HG03469 (cell line): ENCODE measurements around the gene FAM120B.
"Not testable (repeated sequence)": the region's sequence is repeated elsewhere in the genome, so short reads cannot be mapped to it uniquely, and the experiment has no call there.

Experiments
- ATAC-seq: cut with Tn5 transposase; IDR thresholded peaks from one replicate; pipeline ENCODE4 v1.9.1; 2021; ENCODE audit warnings: mild to moderate bottlenecking, moderate library complexity, moderate number of reproducible peaks; ENCODE audit not compliant: unreplicated experiment

Gene FAM120B

DNA sequence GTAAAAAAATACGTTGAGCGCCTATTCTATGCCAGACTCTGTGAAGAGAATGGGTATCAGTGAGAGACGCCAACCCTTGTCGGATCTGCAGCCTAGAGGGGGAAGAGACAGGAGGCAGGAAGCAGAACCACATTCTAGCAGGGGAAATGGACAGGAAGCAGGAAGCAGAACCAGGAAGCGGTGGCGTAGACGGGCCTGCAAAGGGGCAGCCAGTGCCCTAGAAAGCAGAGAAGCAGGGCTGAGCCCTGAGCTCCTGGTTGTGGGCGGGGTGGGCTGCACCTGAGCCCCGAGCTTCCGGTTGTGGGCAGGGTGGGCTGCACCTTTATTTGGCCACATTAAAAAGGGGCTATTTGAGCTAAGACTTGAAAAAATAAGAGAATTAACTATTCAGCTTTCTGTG, 71.9 kb downstream of the FAM120B start:
- ATAC-seq = no peak

DNA sequence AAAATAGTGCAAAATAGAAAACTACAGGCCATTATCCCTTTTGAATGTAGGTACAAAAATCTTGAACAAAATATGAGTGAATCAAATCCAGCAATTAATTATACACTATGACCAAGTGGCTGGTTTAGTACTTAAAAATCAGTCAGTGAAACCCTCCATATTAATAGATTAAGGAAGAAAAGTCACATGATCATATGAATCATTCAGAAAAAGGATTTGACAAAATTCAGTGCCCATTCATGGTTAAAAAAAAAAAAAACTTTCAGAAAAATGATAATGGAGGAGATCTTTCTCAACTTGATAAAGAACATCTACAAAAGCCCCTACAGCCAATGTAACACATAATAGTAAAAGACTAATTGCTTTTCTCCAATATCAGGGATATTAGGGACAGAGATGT, 75.0 kb downstream of the FAM120B start:
- no peak for ATAC-seq

DNA sequence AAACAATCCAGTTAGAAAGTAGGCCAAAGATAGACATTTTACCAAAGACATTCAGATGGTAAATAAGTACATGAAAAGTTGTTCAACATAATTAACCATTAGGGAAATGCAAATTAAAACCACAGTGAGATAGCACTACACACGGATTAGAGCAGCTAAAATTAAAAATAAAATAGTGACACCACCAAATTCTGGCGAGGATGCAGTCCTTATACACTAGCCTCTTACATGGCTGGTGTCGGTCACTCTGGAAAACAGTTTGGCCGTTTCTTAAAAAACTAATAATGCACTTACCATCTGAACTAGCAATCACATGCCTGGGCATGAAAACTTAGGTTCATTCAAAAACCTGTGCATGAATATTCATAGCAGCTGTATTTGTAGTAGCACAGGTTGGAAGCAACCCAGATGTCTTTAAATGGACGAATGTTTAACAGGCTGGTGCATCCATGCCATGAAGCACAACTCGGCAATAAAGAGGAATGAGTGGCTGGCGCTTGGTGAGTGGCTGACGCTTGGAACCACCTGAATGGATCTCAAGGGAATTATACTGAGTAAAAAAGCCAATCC, 77.0 kb downstream of the FAM120B start:
- no peak for ATAC-seq

DNA sequence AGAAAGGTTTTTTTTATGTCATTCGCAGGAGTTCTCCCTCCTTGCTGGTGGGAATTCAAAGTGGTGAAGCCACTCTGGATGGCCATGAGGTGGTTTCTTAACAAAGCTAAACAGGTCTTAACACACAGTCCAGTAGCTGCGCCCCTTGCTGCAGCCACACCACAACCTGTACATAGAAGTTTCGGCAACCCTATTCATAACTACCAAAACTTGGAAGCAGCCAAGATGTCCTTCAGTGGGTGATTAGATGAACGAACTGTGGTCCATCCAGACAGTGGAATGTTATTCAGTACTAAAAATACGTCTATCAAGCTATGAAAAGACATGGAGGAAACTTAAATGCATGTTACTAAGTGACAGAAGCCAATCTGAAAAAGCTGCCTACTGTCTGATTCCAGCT, 78.9 kb downstream of the FAM120B start:
- no peak for ATAC-seq

DNA sequence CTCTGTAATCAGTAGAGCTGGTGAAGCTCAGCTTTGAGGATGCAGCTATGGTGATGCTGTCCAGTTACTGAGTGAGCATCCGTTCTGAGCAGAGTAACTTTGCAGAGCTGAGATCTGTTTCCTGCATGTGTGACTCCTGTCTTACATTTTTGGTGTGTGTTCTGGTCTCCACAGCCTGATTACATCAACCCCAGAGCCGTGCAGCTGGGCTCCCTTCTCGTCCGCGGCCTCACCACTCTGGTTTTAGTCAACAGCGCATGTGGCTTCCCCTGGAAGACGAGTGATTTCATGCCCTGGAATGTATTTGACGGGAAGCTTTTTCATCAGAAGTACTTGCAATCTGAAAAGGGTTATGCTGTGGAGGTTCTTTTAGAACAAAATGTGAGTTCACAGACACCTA, 81.6 kb downstream of the FAM120B start:
- no peak for ATAC-seq

DNA sequence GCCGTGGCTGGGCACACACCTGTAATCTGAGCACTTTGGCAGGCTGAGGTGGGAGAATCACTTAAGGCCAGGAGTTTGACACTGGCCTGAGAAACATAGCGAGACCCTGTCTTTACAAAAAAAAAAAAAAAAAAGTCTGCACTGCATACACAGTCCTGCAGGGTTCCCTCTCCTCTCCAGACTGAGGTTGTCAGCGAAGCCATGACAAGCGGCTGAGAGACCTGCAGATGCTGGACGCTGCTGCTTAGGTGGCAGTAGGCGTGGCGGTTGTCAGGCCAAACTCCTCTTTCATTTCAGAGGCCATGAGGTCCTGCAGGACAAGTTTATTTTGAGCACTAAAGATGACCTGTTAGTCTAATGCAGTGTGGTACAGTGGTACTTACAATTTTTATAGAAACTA, 86.5 kb downstream of the FAM120B start:
- no peak for ATAC-seq

DNA sequence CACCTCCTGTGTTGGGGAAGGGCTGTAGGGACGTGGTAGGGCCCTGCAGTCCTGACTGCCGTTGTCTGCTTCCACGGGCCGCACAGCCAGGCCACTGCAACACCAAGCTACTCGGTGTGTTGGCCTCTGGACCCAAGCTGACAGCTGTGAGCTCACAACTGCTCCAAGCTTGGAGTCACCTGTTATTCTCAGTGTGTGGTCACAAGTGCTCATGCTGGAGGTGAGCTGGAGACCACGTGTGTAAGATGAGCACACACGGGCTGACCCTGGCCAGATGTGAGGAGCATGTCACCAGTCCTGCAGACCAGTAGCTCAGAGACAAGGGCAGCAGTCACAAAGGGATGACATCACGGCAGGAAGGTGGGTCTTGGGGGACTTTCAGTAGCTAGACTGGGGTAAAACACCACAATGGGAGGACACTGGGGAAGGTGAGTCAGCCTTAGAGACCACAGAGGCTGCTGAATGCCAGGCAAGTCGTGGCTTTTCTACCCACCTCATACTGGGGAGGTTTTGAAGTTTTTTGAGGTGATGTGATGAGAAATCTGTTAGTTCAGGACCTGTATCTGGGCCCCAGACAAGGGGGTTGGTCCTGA, 87.3 kb downstream of the FAM120B start:
- ATAC-seq = no peak

DNA sequence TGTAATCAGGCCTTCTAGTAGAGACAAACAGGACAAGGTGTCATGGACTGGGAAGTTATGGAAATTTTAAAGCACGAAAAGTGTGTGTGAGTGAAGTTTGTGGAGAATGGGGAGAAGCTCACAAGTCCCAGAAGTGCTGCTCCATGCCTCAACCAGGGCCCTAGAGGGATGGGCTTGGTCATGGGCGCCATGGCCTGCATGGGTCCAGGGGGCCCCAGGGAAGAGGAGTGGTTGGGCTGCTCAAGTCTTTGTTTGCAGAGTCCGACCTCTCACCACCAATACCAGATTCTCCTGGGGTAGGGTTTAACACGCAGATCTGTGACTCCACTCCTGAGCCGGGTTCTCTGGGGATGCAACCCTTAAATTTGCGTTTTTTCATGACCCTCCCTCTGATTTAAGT, 88.4 kb downstream of the FAM120B start:
- no peak for ATAC-seq

DNA sequence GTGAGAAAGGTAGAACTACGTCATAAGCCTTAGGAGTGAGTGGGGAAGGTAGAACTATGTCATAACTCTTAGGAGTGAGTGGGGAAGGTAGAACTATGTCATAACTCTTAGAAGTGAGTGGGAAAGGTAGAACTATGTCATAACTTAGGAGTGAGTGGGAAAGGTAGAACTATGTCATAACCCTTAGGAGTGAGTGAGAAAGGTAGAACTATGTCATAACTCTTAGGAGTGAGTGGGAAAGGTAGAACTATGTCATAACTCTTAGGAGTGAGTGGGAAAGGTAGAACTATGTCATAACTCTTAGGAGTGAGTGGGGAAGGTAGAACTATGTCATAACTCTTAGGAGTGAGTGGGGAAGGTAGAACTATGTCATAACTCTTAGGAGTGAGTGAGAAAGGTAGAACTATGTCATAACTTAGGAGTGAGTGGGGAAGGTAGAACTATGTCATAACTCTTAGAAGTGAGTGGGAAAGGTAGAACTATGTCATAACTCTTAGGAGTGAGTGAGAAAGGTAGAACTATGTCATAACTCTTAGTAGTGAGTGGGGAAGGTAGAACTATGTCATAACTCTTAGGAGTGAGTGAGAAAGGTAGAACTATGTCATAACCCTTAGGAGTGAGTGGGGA, 92.3 kb downstream of the FAM120B start:
- ATAC-seq = not testable (repeated sequence)

DNA sequence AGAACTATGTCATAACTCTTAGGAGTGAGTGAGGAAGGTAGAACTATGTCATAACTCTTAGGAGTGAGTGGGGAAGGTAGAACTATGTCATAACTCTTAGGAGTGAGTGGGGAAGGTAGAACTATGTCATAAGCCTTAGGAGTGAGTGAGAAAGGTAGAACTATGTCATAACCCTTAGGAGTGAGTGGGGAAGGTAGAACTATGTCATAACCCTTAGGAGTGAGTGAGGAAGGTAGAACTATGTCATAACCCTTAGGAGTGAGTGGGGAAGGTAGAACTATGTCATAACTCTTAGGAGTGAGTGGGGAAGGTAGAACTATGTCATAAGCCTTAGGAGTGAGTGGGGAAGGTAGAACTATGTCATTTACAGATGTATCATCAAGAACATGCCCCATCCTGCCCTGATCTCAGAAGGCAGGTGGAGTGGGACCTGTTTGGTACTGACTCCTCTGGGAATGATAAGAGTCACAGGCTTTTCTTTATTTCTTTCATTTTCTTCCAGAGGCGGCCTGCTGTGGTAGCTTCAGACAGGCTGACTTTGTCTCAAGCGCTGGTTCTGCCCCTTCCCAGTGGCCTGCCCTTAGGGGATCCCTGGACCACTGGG, 93.5 kb downstream of the FAM120B start:
- not testable (repeated sequence) for ATAC-seq

DNA sequence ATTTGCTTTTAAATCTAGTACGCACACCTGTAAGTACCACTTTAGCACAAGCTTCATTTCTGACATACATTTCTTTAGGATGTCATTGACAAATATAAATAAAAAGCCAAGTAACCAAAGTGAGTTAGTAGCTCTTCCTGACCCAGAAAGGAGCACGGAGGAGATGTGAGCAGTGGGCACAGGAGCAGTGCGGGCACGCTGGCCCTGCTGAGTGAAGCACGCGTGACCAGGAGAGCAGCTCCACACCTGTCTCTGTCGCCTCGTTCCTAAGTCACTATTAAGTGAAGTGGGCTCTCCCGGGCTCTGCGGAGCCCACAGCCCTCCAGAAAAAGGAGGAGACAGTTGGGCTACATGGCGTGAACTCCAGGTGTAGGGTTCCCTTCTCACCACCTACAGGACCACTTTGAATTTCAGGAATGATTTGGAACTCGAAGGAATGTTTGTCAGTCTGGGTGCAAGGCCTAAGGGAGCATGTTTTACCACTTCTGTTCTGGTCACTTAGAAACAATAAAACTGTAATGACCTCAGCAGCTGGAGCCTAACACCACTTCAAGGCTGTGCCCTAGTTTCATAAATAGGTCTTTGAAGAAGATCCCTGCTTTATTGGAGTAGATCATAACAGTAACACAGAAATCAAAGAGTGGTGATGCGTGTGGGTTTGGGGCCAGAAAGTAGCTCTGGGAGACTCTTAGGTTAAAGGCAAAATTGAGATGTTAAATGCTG, 95.9 kb downstream of the FAM120B start:
- ATAC-seq = no peak

DNA sequence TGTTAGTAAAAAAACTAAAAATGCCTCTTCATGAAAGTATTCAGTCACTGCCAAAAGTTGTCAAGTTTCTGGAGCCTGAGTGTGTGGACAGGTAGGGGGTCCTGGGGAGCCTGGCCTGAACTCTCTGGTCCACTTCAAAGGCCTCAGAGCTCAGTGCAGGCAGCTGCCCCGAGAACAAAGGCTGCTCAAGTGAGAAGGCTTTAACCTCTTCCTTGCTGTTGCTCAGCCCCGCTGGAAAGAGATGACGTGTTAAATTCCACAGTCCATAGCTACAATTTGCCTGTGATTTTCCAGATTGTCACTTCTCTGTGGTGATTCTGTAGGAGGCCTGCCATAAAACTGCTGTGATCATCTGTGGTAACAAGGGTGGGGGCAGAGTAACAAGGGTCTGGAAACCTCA, 96.9 kb downstream of the FAM120B start:
- ATAC-seq = no peak

DNA sequence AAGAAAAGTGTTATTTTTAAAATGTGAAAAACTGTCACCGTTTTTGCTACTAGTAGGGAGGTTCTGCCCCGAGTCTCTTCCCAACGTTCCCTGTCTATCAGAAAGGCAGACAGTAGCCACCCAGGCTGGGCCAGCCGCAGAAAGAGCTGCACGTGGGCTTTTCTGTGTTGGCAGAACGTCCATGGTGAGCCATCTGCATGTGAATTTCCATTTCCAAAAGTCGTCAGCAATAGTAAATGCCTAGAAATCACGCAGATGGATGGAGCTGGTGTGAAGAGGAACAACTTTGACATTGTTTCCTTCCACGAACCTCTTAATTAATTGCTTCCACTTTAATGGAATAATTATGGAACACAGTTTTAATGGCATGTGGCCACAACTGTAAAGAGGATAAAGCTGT, 97.5 kb downstream of the FAM120B start:
- ATAC-seq = no peak

DNA sequence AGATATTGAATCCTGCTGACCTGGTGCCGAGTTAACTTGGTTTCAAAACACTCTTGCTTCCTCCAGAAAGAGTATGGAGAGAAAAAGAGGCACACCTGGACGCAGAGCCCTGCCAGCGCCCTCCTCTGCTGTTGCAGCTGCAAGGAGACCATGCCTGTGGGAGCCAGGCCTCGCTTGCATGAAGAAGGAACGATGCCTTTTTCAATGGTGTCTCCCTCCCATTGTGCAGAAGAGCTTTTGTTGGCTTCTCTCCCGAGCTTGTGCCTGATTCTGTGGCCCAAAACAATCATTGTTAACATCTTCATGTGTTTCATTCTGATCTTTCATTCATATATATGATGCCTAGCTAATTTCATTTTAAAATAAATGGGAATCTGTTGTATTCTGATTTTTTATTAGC, 98.1 kb downstream of the FAM120B start:
- ATAC-seq = no peak

DNA sequence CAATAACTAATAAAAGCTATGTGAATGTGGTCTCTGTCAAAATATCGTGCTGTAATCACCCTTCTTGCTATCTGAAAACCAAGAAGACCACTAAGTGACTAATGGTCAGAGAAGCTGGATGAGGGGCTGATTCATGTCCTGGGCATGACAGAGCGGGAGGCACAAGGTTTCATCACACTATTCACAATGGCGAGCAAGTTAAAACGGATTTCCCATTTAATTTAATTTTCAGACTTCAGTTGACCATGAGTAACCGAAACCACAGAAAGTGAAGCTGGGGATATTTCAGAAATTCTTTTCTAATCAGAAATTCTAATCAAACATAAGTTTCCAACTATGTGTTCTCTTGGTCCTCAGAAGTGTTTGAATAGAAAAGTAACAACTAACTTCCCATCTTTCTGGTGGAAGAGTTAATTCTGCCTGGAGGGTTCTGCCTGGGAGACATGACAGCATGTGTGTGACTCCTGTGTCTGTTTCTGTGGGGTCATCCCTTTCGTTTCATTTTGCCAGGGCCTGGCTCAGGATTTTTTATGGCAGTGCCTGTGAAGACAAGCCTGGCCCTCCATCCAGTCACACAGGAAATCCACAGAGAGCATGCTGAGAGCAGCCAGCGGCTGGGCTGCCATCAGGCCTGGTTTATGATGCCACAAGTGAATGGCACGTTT, 98.9 kb downstream of the FAM120B start:
- ATAC-seq = no peak

DNA sequence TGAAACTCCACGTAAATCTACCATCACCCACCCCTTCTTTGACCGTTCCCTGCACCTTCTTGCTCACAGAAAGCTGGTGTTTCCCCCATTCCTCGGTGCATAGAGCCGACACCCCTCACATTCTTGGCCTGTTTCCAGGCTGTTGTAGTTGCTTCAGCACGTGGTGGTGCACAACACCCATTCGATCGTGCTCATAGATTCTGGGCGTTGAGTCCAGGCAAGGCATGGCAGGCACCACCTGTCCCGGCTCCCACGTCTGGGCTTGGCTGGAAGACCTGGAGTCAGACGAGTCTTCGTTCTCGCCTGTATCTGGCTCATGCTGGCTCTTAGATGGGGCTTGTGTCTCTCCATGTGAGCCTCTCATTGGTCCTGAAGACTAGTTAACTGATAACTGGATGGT, 100.6 kb downstream of the FAM120B start:
- ATAC-seq = no peak

DNA sequence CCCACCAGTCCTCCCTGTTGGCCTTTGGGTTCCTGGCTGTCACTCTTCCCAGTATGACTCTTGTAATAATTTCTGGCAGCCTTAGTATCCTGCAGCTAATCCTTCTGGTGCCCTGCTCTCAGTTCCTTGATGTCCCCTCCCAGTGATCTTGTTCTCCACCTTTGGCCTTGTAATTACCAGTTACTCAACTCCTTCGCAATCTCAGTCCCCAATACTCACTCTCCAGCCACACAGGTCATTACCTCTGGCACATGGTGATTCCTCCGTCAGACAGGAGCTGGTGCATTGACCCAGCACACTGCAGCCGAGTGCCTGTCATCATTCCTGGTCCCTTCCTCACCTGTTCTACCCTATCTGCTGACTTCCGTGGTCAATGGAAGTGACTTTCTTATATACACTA, 101.4 kb downstream of the FAM120B start:
- ATAC-seq = no peak

DNA sequence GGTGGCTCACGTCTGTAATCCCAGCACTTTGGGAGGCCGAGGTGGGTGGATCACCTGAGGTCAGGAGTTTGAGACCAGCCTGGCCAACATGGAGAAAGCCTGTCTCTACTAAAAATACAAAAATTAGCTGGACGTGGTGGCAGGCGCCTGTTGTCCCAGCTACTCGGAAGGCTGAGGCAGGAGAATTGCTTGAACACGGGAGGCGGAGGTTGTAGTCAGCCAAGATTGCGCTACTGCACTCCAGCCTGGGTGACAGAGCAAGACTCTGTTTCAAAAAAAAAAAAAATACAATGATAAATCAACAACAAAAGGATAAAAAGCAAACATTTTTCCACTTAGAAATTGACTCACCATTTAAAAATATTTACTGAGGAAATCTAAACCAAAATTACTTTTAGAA, 103.2 kb downstream of the FAM120B start:
- ATAC-seq = not testable (repeated sequence)

DNA sequence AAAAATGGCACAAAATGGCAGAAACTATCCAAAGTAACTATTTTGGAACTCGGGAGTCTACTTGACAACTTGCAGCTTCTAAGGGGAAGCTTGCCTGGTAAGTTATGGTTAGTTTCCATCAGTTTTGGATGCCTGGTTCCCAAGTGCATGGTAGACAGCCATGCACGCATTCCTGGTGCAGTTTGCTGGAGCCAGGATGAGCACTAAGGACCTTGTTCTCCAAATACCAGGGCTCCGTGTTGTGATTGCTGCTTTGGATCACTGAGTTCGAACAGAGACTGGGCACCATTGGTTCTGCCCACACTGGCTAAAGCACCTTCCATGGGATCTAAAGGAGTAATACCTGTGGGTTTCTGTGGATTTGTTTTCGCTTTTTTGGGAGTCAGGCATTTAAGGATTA, 103.7 kb downstream of the FAM120B start:
- no peak for ATAC-seq

DNA sequence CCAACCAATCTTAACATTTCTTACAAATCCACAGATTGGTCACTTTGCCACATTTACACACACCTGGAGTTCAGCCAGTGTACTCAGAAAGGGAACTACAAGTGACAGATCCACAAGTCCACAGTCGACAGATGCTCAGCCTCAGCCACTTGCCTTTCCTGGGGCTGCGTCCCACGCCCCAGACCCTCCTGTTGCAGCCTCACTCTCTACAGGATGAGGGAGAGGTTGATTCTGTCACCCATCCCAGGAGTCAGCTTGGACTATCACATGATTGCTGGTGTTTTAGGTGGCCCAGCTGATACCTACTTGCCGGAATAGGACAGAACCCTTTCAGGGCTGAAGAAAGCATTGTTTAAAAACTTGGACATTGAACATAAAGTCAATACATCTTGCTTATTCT, 108.8 kb downstream of the FAM120B start:
- no peak for ATAC-seq

DNA sequence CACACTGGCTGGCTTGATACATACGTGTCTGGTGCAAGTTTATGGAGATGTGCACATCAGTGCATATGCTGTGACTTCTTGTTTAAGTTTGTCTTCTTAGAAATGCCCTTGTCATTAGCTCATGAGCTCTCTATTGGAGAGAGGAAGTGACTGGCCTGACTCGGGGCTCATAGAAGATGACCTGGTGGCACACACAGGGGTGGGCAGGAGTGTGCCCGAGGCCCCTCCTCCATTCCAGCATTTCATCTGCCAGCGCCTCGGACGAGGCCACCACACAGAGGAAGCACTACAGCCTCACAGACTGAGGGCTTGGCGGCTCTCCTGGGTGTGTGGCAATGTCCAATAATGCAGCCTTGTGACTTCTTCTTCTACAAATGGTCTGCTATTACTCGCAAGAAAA, 109.7 kb downstream of the FAM120B start:
- no peak for ATAC-seq
